NCI-H446 (cell line): Measurements from ENCODE around the gene STARD7.
A peak's percentile ranks its signal among the peaks of the same experiment; 100 is the strongest.
"Not testable (repeated sequence)": the region's sequence is repeated elsewhere in the genome, so short reads cannot be mapped to it uniquely, and the experiment has no call there.

Experiments used
- DNase-seq, 2 experiments: peaks; one replicate each; lab custom pipeline; 2025; lab: John Stamatoyannopoulos, UW

The STARD7 gene

DNA sequence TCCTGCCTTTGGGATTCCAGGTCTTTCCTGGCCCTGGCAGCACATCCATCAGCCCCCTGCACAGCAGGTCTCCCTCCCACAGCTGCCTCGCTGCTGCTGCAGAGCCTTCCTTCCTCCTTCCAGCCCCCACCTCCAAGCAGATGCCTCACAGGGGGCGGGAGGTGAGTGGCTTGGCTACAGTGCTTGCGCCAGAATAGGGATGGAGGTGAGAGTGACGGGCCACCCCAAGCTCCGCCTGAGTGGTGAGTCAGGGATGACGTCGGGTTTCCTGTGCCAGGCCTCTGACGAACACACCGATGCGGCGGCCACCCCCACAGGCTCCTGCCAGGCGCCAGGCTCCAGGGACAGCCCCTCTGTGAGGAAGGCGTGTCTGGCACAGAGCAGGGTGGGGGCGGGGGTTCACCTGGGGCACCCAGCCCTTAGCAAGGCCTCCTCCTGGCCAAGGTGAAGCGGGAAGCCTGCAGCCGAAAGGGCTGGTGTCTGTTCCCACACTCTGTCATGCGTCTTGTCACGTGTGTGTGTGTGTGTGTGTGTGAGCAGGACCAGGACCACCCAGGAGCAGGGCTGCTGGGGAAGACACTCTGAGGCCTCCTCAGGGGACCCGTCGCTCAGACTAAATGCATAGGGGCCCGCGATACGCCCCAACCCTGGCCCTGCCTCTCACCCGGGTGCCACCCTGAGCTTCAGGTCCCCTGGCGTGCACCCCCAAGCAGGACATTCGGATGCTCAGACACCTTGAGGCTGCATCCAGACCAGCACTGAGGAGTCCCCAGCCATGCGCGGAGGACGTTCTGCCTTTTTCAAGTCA is 60.0 kb downstream of the STARD7 start:
- DNase-seq: peak; percentile 11 to 17

GRCh38 chr2:96147593-96148201 is 60.9 kb downstream of the STARD7 start:
- no peak for DNase-seq

GRCh38 chr2:96146881-96147592 is 61.6 kb downstream of the STARD7 start:
- no peak for DNase-seq

DNA sequence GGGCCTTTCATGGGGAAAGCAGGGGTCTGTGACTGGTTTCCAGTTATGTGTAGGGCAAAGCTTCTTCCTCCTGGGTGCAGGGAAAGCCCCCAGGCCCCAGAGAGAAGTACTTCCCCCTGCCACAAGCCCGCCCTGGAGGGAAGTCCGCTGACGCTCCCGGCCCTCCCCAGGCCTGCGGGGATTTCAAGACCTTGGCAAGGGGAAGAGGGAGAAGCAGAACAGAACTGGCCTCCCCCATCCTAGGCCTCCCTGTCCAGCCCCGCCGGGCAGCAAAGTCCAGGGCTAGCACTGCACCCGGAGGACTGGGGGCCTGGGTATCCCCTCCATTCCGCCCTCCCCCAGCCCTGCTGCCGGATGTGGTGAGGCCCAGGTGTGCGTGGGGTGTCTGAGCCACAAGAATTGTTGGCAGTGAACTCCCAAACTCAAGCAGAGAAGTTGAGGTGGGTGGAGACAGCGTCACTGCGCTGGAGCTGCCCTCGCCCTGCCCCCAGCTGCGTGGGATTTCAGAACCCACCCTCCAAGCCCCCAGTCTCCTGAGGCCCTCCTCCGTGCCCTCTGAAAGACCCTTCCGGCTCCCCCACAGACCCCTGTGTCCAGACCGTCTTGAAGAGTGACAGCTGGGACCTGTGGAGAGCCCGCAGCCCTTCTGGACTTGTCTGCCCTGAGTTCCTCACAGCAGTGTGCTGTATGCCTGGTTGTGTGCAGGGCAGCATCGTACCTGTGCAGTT is 62.3 kb downstream of the STARD7 start:
- no peak for DNase-seq

- DNase-seq: no peak
These were observed 62.8 kb downstream of the STARD7 start for GRCh38 chr2:96145848-96146152.

- DNase-seq: peak in 1 of 2 experiments; percentile 69
These were observed 63.4 kb downstream of the STARD7 start, which contains the start of gene DUSP2 for GRCh38 chr2:96145036-96145847. DUSP2 (minus strand) TSS chr2:96145440; CDS start chr2:96145354, 86 bp downstream.

GRCh38 chr2:96144481-96145035 is 64.1 kb downstream of the STARD7 start:
- no peak for DNase-seq

DNA sequence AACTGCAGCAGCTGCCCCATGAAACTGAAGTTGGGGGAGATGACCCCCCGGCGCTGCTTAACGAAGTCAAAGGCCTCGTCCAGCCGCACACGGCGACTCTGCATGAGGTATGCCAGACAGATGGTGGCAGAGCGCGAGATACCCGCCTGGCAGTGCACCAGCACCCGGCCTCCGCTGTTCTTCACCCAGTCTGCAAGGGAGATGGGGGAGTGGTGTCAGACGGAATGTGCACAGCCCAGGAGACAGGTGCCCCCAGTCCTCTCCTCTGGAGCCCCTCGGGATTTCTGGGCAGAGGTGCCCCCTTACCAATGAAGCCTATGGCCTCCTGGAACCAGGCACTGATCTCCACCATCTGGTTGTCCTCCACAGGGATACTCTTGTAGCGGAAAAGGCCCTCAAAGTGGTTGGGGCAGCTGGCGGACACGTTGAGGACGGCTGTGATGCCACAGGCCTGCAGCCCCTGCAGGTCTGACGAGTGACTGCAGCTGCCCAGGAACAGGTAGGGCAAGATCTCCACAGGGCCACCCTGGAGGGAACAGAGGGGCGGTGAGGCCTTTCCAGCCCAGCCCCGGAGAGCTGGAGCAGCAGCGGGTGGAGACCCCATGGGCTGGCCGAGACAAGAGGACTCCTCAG is 64.7 kb downstream of the STARD7 start:
- peak in 1 of 2 experiments; percentile 14 for DNase-seq

- DNase-seq: no peak
These were observed 65.3 kb downstream of the STARD7 start for GRCh38 chr2:96143231-96143847.

DNA sequence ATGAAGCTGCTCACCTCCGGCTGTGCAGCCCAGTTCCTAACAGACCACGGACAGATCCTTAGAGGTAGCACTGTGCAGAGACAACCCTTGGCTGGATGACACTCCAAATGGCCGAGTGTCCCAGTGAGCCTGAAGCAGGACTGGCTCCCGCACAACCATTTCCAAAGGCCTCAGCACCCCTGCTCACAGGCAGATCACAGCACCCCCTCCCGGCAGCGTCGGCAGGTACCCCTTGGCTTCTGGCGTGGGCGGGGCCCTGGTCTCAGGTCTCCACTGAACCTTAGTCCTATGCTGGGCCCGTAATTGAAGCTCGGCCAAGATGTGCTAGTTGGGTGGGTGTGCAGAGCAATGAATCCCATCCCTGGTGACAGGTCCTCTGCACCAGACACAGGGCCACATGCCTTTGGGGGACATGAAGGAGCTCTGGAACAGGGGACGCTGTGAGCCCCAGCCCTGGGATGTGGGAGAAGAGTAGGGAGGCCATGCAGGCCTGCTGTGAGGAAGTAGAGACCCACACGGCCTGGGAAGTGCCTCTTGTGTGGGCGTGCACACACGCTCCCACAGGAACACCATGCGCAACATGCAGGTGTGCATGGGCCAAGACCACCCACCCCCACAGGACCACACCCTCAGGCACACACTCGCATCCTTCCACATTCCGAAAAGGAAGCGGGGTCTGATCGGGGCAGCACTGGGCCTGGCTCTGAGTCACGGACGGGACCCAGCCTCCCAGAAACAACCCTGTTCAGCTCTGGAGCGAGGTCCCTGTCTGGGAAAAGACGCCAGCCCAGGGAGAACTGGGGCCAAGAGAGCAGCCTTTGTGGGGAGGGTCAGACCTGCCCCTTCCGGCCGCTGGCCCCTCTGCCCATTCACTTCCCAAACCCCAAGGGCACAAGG is 66.2 kb downstream of the STARD7 start:
- DNase-seq: no peak

DNA sequence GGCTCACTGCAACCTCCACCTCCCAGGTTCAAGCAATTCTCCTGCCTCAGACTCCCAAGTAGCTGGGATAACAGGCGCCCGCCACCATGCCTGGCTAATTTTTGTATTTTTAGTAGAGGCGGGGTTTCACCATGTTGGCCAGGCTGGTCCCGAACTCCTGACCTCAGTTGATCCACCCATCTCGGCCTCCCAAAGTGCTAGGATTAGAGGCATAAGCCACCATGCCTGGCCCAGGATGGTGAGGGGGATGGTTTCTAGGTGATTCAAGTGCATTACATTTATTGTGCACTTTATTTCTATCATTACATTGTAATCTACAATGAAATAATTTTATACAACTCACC is 67.0 kb downstream of the STARD7 start:
- not testable (repeated sequence) for DNase-seq

- DNase-seq: no peak
These were observed 67.5 kb downstream of the STARD7 start for GRCh38 chr2:96140941-96141623.

DNA sequence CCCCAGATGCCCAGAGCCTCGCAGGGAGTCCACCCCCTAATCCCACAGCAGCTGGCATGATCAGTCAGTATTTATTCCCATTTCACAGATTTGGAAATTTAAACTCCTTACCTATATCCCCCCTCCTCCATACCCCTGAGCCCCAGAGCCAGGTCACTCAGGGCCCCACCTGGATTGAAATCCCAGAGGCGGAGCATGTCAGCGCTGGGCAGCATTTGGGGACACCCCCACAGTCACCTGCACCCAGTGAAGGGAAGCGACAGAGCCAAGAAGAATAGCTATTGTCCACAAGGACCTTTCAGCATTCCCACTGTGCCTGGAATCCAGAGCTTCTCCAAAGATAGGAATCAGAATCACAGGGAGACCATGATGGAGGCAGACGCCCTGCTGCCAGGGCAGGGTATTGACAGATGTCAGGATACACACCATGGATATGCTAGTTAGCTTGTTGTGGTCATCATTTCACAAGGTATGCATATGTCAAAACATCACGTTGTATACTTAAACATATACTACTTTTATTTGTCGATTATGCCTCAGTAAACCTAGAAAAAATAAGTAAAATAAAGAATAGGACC is 69.4 kb downstream of the STARD7 start:
- DNase-seq: no peak

- peak in 1 of 2 experiments; percentile 26 for DNase-seq
These were observed 70.2 kb downstream of the STARD7 start, which contains the start of gene ASTL for GRCh38 chr2:96138179-96139145. ASTL (minus strand) TSS chr2:96138502; CDS start chr2:96138436, 66 bp downstream.

DNA sequence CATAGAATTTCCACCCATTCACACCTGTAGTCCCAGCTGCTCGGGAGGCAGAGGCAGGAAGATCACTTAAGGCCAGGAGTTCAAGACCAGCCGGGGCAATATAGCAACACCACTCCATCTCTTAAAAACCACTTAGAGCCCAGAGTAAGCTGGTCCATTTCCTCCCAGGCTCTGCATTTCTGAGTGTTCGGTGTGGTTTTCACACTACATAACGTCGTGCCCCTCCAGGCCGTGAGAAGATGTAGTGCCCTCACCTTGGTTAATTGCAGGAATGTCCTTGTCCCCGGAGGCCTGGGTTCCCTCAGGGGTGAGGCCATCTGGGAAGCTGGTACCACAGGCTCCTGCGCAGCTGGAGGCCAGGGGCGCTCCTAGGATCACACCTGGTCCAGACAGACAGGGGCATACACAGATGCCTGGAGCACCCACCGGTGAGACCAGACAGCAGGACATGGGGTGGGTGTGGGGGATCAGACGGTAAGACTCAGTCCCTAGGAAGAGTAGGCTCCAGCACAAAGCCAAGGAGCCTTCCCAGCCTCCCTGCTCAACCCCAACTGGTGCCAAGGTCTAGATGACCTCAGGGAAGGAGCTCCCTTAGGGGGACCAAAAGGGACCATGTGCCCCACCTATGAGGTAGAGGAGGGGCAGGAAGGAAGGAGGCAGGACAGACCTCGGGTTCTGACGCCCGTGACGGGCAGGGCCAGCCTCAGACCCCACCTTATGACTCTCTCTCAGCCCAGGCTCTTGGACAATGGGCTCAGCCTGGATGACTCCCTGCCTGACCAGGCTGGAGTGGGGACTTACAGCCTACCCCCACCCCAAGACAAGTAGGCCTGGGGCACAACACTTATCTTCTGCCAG is 71.1 kb downstream of the STARD7 start:
- no peak for DNase-seq

- no peak for DNase-seq
These were observed 72.4 kb downstream of the STARD7 start for GRCh38 chr2:96136129-96136720.
